WTC11 (cell line): ENCODE measurements around the gene IL21R. TPM values are rescaled to one million over a fixed set of nuclear protein-coding genes. Genes with fewer than 3 reads are reported as not detected.

Experiments
- ATAC-seq: fragments of 200-7000 bp; cut with Tn5 transposase; 2 replicates; pipeline ENCODE4 v1.10.0; 2021; ENCODE audit warnings: mild to moderate bottlenecking, moderate library complexity
- CTCF ChIA-PET: fragments of 300-600 bp; sonication (Branson Sonifier 250); formaldehyde crosslinking; loops from one replicate; lab custom pipeline; 2021; ENCODE audit warnings: antibody characterized with exemption; lab: Charles Lee
- POLR2A ChIA-PET: fragments of 350-600 bp; sonication (Branson Sonifier 250); formaldehyde crosslinking; loops from one replicate; lab custom pipeline; 2021; ENCODE audit warnings: antibody characterized with exemption; lab: Charles Lee
- DNase-seq: peaks from one replicate; pipeline ENCODE4 v3.0.0; 2021; ENCODE audit warnings: low spot score
- H3K27ac Mint-ChIP-seq: 2 replicates; pipeline ENCODE4 v1.8.0; 2021; ENCODE audit warnings: mixed read lengths
- H3K27me3 Mint-ChIP-seq: 2 replicates; pipeline ENCODE4 v1.8.0; 2021; ENCODE audit warnings: low read depth, mild to moderate bottlenecking, moderate library complexity, mixed read lengths
- H3K36me3 Mint-ChIP-seq: 2 replicates; pipeline ENCODE4 v1.8.0; 2021; ENCODE audit warnings: mixed read lengths
- H3K4me1 Mint-ChIP-seq: 2 replicates; pipeline ENCODE4 v1.8.0; 2022; ENCODE audit warnings: mixed read lengths
- H3K4me3 Mint-ChIP-seq: 2 replicates; pipeline ENCODE4 v1.8.0; 2021; ENCODE audit warnings: mild to moderate bottlenecking, moderate library complexity, mixed read lengths
- H3K9me3 Mint-ChIP-seq: 2 replicates; pipeline ENCODE4 v1.8.0; 2021; ENCODE audit warnings: mixed read lengths
- EMX1 ChIP-seq: fragments of 250-450 bp; sonication (Bioruptor Pico); IDR thresholded peaks from 2 replicates; pipeline ENCODE4 v1.8.0; 2021; ENCODE audit warnings: mild to moderate bottlenecking
- ESRRA ChIP-seq: sonication (generic); formaldehyde crosslinking; IDR thresholded peaks from 2 replicates; pipeline ENCODE4 v1.8.1; 2022; ENCODE audit warnings: mild to moderate bottlenecking, missing genetic modification reagents, borderline replicate concordance
- FOXP1 ChIP-seq: sonication (generic); formaldehyde crosslinking; IDR thresholded peaks from 2 replicates; pipeline ENCODE4 v1.8.0; 2022; ENCODE audit warnings: missing genetic modification reagents, mild to moderate bottlenecking, moderate library complexity, borderline replicate concordance
- GTF2I ChIP-seq: fragments of 250-450 bp; sonication (Bioruptor Pico); conservative IDR thresholded peaks from 2 replicates; pipeline ENCODE4 v1.4.0; 2021; ENCODE audit warnings: mild to moderate bottlenecking
- HMGA2 ChIP-seq: fragments of 250-450 bp; sonication (Bioruptor Pico); IDR thresholded peaks from 2 replicates; pipeline ENCODE4 v1.4.0; 2021; ENCODE audit warnings: mild to moderate bottlenecking, moderate library complexity
- JAZF1 ChIP-seq: fragments of 250-450 bp; sonication (Bioruptor Pico); IDR thresholded peaks from 2 replicates; pipeline ENCODE4 v1.9.0; 2021; ENCODE audit warnings: moderate library complexity, mild to moderate bottlenecking, inconsistent platforms
- JUN ChIP-seq: sonication (generic); formaldehyde crosslinking; IDR thresholded peaks from 2 replicates; pipeline ENCODE4 v1.8.0; 2023; ENCODE audit warnings: mild to moderate bottlenecking, missing genetic modification reagents
- NFE2L1 ChIP-seq: sonication (generic); formaldehyde crosslinking; IDR thresholded peaks from 2 replicates; pipeline ENCODE4 v1.8.1; 2023; ENCODE audit warnings: missing genetic modification reagents
- NFYB ChIP-seq: sonication (generic); formaldehyde crosslinking; conservative IDR thresholded peaks from 2 replicates; pipeline ENCODE4 v1.8.0; 2022; ENCODE audit warnings: low read depth, missing genetic modification reagents
- NR2C2 ChIP-seq: sonication (generic); formaldehyde crosslinking; IDR thresholded peaks from 2 replicates; pipeline ENCODE4 v1.8.0; 2022; ENCODE audit warnings: mild to moderate bottlenecking, missing genetic modification reagents
- OVOL2 ChIP-seq: fragments of 250-450 bp; sonication (Bioruptor Pico); IDR thresholded peaks from 2 replicates; pipeline ENCODE4 v1.9.0; 2021; ENCODE audit warnings: mild to moderate bottlenecking, borderline replicate concordance
- RORB ChIP-seq: fragments of 250-450 bp; sonication (Bioruptor Pico); IDR thresholded peaks from 2 replicates; pipeline ENCODE4 v1.9.0; 2021; ENCODE audit warnings: mild to moderate bottlenecking
- TCF7 ChIP-seq: sonication (generic); formaldehyde crosslinking; IDR thresholded peaks from 2 replicates; pipeline ENCODE4 v1.8.0; 2022; ENCODE audit warnings: mild to moderate bottlenecking, low read depth, missing genetic modification reagents, moderate library complexity
- ZNF219 ChIP-seq: sonication (generic); formaldehyde crosslinking; IDR thresholded peaks from 2 replicates; pipeline ENCODE4 v1.8.0; 2023; ENCODE audit warnings: missing genetic modification reagents, mild to moderate bottlenecking, borderline replicate concordance
- total RNA-seq: library from RNA; stranded (reverse); gene quantifications from 3 replicates; pipeline ENCODE4 v1.2.3, GENCODE V29; 2021
- TF ChIP-seq, protein P1 (sequence below): fragments of 250-450 bp; sonication (Bioruptor Pico); IDR thresholded peaks from 2 replicates; pipeline ENCODE4 v1.9.0; 2021; ENCODE audit warnings: moderate library complexity, mild to moderate bottlenecking, inconsistent platforms, borderline replicate concordance
- TF ChIP-seq, protein P2 (sequence below): sonication (generic); formaldehyde crosslinking; IDR thresholded peaks from 2 replicates; pipeline ENCODE4 v1.8.1; 2022; ENCODE audit warnings: low read depth, missing genetic modification reagents, borderline replicate concordance
- TF ChIP-seq, protein P3 (sequence below): sonication (generic); formaldehyde crosslinking; IDR thresholded peaks from 2 replicates; pipeline ENCODE4 v1.8.0; 2022; ENCODE audit warnings: missing genetic modification reagents
- TF ChIP-seq, protein P4 (sequence below): fragments of 250-450 bp; sonication (Bioruptor Pico); conservative IDR thresholded peaks from 2 replicates; pipeline ENCODE4 v1.9.0; 2021; ENCODE audit warnings: mild to moderate bottlenecking
- TF ChIP-seq, protein P5 (sequence below): sonication (generic); formaldehyde crosslinking; IDR thresholded peaks from 2 replicates; pipeline ENCODE4 v1.8.0; 2023; ENCODE audit warnings: missing genetic modification reagents

Gene IL21R
- total RNA-seq, 1 experiment from 2014 or later = 0.70 TPM

DNA sequence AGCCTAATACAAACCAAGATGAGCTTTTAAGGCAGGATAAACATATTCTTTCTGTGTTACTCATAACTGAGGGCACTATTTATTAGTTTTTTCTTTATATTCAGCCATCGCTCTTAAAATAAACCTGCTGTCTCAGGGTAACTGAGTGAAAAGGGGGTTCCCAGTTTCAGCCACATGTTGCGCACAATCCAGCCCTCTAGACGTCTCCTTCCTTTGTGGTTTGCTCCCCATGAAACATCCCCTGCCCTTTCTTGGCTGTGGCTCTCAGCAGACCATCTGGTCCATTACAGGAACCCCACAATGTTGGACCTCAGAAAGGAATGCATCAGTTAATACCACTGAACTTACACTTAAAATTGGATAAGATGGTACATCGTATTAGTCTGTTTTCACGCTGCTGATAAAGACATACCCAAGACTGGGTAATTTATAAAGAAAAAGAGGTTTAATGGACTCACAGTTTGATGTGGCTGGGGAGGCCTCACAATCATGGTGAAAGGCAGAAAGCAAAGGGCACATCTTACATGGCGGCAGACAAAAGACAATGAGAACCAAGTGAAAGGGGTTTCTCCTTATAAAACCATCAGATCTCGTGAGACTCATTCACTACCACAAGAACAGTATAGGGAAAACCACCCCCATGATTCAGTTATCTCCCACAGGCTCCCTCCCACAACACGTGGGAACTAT is 12.6 kb upstream of the IL21R start:
- ATAC-seq = no peak
- no peak for DNase-seq
- POLR2A ChIA-PET = no interaction called here
- Mint-ChIP-seq H3K4me1 (no peaks in the 10 kb centered on the region), H3K4me3 (no peak overlapping the region), H3K27ac (no peak overlapping the region), H3K27me3 (peaks cover 9% of the 10 kb centered on the region), H3K9me3 (peaks cover 18% of the 10 kb centered on the region), H3K36me3 (no peaks in the 10 kb centered on the region)
- CTCF ChIA-PET = no interaction called here
- TF ChIP-seq ZNF219 (CRISPR knock-in tag) (no peak), GTF2I (no peak), EMX1 (CRISPR knock-in tag) (no peak), RORB (CRISPR knock-in tag) (no peak), FOXP1 (CRISPR knock-in tag) (no peak), TCF7 (no peak), NR2C2 (CRISPR knock-in tag) (no peak), ESRRA (no peak), OVOL2 (CRISPR knock-in tag) (no peak), NFE2L1 (CRISPR knock-in tag) (no peak), NFYB (CRISPR knock-in tag) (no peak), JAZF1 (CRISPR knock-in tag) (no peak), JUN (CRISPR knock-in tag) (no peak), HMGA2 (CRISPR knock-in tag) (no peak)
- TF ChIP-seq, protein P1, sequence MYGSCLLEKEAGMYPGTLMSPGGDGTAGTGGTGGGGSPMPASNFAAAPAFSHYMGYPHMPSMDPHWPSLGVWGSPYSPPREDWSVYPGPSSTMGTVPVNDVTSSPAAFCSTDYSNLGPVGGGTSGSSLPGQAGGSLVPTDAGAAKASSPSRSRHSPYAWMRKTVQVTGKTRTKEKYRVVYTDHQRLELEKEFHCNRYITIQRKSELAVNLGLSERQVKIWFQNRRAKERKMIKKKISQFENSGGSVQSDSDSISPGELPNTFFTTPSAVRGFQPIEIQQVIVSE = no peak
- TF ChIP-seq, protein P2, sequence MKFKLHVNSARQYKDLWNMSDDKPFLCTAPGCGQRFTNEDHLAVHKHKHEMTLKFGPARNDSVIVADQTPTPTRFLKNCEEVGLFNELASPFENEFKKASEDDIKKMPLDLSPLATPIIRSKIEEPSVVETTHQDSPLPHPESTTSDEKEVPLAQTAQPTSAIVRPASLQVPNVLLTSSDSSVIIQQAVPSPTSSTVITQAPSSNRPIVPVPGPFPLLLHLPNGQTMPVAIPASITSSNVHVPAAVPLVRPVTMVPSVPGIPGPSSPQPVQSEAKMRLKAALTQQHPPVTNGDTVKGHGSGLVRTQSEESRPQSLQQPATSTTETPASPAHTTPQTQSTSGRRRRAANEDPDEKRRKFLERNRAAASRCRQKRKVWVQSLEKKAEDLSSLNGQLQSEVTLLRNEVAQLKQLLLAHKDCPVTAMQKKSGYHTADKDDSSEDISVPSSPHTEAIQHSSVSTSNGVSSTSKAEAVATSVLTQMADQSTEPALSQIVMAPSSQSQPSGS (CRISPR knock-in tag) = no peak
- TF ChIP-seq, protein P3, sequence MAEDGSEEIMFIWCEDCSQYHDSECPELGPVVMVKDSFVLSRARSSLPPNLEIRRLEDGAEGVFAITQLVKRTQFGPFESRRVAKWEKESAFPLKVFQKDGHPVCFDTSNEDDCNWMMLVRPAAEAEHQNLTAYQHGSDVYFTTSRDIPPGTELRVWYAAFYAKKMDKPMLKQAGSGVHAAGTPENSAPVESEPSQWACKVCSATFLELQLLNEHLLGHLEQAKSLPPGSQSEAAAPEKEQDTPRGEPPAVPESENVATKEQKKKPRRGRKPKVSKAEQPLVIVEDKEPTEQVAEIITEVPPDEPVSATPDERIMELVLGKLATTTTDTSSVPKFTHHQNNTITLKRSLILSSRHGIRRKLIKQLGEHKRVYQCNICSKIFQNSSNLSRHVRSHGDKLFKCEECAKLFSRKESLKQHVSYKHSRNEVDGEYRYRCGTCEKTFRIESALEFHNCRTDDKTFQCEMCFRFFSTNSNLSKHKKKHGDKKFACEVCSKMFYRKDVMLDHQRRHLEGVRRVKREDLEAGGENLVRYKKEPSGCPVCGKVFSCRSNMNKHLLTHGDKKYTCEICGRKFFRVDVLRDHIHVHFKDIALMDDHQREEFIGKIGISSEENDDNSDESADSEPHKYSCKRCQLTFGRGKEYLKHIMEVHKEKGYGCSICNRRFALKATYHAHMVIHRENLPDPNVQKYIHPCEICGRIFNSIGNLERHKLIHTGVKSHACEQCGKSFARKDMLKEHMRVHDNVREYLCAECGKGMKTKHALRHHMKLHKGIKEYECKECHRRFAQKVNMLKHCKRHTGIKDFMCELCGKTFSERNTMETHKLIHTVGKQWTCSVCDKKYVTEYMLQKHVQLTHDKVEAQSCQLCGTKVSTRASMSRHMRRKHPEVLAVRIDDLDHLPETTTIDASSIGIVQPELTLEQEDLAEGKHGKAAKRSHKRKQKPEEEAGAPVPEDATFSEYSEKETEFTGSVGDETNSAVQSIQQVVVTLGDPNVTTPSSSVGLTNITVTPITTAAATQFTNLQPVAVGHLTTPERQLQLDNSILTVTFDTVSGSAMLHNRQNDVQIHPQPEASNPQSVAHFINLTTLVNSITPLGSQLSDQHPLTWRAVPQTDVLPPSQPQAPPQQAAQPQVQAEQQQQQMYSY = no peak
- TF ChIP-seq, protein P4, sequence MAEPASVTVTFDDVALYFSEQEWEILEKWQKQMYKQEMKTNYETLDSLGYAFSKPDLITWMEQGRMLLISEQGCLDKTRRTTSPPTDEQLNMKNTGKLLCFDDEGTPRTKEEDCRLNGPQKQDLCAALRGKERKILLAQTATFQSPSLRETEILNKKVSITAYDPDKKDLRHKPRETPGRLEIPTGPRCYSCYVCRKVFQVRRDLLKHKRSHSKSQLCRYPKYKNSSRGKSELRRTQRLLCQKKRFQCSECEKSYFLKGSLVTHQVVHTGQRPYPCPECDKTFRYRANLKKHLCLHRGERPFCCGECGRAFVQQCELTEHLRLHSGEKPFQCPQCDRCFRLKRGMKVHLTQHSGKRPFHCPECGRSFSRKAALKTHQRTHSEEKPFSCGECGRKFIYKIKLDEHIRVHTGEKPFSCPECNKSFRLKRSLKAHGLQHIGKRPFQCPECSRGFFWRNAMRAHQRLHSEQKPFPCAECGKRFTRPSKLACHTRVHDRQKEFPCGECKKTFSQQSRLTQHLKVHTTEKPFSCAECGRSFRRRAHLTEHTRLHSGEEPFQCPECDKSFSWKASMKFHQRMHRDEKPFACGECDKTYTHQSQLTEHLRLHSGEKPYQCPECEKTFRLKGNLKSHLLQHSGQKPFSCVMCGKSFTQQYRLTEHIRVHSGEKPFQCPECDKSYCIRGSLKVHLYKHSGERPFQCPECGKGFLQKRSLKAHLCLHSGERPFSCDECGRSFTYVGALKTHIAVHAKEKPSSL (CRISPR knock-in tag) = no peak
- TF ChIP-seq, protein P5, sequence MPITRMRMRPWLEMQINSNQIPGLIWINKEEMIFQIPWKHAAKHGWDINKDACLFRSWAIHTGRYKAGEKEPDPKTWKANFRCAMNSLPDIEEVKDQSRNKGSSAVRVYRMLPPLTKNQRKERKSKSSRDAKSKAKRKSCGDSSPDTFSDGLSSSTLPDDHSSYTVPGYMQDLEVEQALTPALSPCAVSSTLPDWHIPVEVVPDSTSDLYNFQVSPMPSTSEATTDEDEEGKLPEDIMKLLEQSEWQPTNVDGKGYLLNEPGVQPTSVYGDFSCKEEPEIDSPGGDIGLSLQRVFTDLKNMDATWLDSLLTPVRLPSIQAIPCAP = no peak
